Measurements from ENCODE around the gene USP6NL. TPM values are rescaled to one million over a fixed set of nuclear protein-coding genes. Genes with fewer than 3 reads are reported as not detected.

The USP6NL gene
- total RNA-seq, 1 donor from 2014 or later: 13.3 TPM

Other genes starting within 250 kb of the USP6NL start
- 11.8 TPM for gene ECHDC3, start 130.7 kb upstream of the USP6NL start, total RNA-seq (ENCODE audit: unreplicated experiment)
- not detected for gene PROSER2, start 211.7 kb upstream of the USP6NL start, total RNA-seq (ENCODE audit: unreplicated experiment)

All from glutamatergic neuron (in vitro differentiated cells).